Measurements from ENCODE around the gene ZNF555. TPM values are rescaled to one million over a fixed set of nuclear protein-coding genes. Genes with fewer than 3 reads are reported as not detected.
"Not testable (repeated sequence)": the region's sequence is repeated elsewhere in the genome, so short reads cannot be mapped to it uniquely, and the experiment has no call there.

The ZNF555 gene
- total and polyA plus RNA-seq, 10 of the 15 experiments (the other 5 are each of a cell fraction or from before 2014, with no cell fraction given), result 0.58 to 1.9 (median 1.2) TPM

- H3K9ac ChIP-seq (ENCODE audit: control insufficient read depth, insufficient read depth, low read length); in situ Hi-C loops (cut with MboI); H3K27ac ChIP-seq (ENCODE audit: control insufficient read depth, insufficient read depth); H3K4me3 ChIP-seq; H3K79me2 ChIP-seq (ENCODE audit: control insufficient read depth, insufficient read depth, low read length); H3K27me3 ChIP-seq (replicated peaks in 1 of 2; ENCODE audit: control insufficient read depth in 2 of 2, insufficient read depth in 2 of 2, low read length in 1 of 2); H2AFZ ChIP-seq (ENCODE audit: control insufficient read depth, low read depth, low read length); SMC1A ChIA-PET (ENCODE audit: uncharacterized antibody, unreplicated experiment); BruUV-seq (replicated peaks); ATAC-seq; CTCF ChIA-PET; intact Hi-C loops (cut with micrococcal nuclease; ENCODE audit: unreplicated experiment); H3K36me3 ChIP-seq (ENCODE audit: control insufficient read depth in 2 of 2, insufficient read depth in 2 of 2, low read length in 1 of 2); H3K4me2 ChIP-seq (ENCODE audit: control insufficient read depth, insufficient read depth); H4K20me1 ChIP-seq (ENCODE audit: control insufficient read depth, insufficient read depth); RAD21 ChIA-PET (ENCODE audit: unreplicated experiment); H3K4me1 ChIP-seq (ENCODE audit: control insufficient read depth, insufficient read depth, low read length); H3K9me3 ChIP-seq (replicated peaks; ENCODE audit: control insufficient read depth, insufficient read depth, low read length); DNase-seq (ENCODE audit: low read depth, low spot score); FAIRE-seq; POLR2A ChIA-PET: not testable (repeated sequence)
- WGBS (ENCODE audit: insufficient coverage, insufficient replicate concordance, low lambda C conversion rate, missing lambda C conversion rate), result 84% methylated on average over 8 of the region's 8 CpGs
Measured at GRCh38 chr19:2890531-2890930, 49.3 kb downstream of the ZNF555 start.

GRCh38 chr19:2896694-2897093 is 55.4 kb downstream of the ZNF555 start:
- ATAC-seq (no peak), FAIRE-seq (no peak), DNase-seq (ENCODE audit: low read depth, low spot score) (no peak)
- H3K36me3 ChIP-seq (ENCODE audit: control insufficient read depth in 2 of 2, insufficient read depth in 2 of 2, low read length in 1 of 2), result no peaks in the 10 kb centered on the region
- ChIA-PET POLR2A (interaction anchor here (0.6 kb wide), 1 partner anchor 1012 kb away, joined by 6 read pairs; the partner anchor contains the start of gene ABHD17A), SMC1A (ENCODE audit: uncharacterized antibody, unreplicated experiment) (no interaction called here), RAD21 (ENCODE audit: unreplicated experiment) (no interaction called here), CTCF (no interaction called here)
- no peak overlapping the region for H2AFZ ChIP-seq (ENCODE audit: control insufficient read depth, low read depth, low read length)
- in situ Hi-C loops (cut with MboI) (no loop called here), intact Hi-C loops (cut with micrococcal nuclease; ENCODE audit: unreplicated experiment) (no loop called here)
- H3K9me3 ChIP-seq (replicated peaks; ENCODE audit: control insufficient read depth, insufficient read depth, low read length), result peaks cover 3% of the 10 kb centered on the region; the same call in 2 of the 3 replicates
- 60% methylated on average over 8 of the region's 8 CpGs for WGBS (ENCODE audit: insufficient coverage, insufficient replicate concordance, low lambda C conversion rate, missing lambda C conversion rate)
- H3K79me2 ChIP-seq (ENCODE audit: control insufficient read depth, insufficient read depth, low read length), result peaks cover 6% of the 10 kb centered on the region
- TF ChIP-seq RAD51 (IDR thresholded peaks at IDR 0.05), result no peak
- TF ChIP-seq RFX5 (IDR thresholded peaks at IDR 0.05; ENCODE audit: low read depth, low read length), result no peak
- TF ChIP-seq MEF2A (IDR thresholded peaks at IDR 0.05; ENCODE audit: insufficient read depth, low read depth, low read length), result no peak
- no peak for TF ChIP-seq SIX5 (IDR thresholded peaks at IDR 0.05; ENCODE audit: low read depth, low read length, severe bottlenecking)
- no peak for TF ChIP-seq NFXL1 (IDR thresholded peaks at IDR 0.05; ENCODE audit: borderline replicate concordance)
- no peak for TF ChIP-seq NR2C2 (IDR thresholded peaks at IDR 0.05; ENCODE audit: borderline replicate concordance, control insufficient read depth, insufficient read length, low read depth)
- no peak for TF ChIP-seq JUNB (IDR thresholded peaks at IDR 0.05)
- no peak for TF ChIP-seq ZZZ3 (IDR thresholded peaks at IDR 0.05; ENCODE audit: control insufficient read depth, insufficient read length, low read depth)
- TF ChIP-seq PML (IDR thresholded peaks at IDR 0.05; ENCODE audit: low read length), result no peak
- no peak for TF ChIP-seq BACH1 (IDR thresholded peaks at IDR 0.05; ENCODE audit: borderline replicate concordance)
- no peak for TF ChIP-seq RB1 (IDR thresholded peaks at IDR 0.05; ENCODE audit: borderline replicate concordance)
- no peaks in the 10 kb centered on the region for H3K4me1 ChIP-seq (ENCODE audit: control insufficient read depth, insufficient read depth, low read length)
- no peak overlapping the region for H3K27ac ChIP-seq (ENCODE audit: control insufficient read depth, insufficient read depth)
- BruUV-seq (replicated peaks), result no TSS peak
- no peak overlapping the region for H3K4me2 ChIP-seq (ENCODE audit: control insufficient read depth, insufficient read depth)
- no peak overlapping the region for H3K9ac ChIP-seq (ENCODE audit: control insufficient read depth, insufficient read depth, low read length)
- no peak overlapping the region for H3K4me3 ChIP-seq
- no peaks in the 10 kb centered on the region for H3K27me3 ChIP-seq (replicated peaks in 1 of 2; ENCODE audit: control insufficient read depth in 2 of 2, insufficient read depth in 2 of 2, low read length in 1 of 2)
- no peaks in the 10 kb centered on the region for H4K20me1 ChIP-seq (ENCODE audit: control insufficient read depth, insufficient read depth)
